ENCODE data around the gene ZFP36L2.

GRCh38 chr2:43201497-43201896 lies 24.9 kb downstream of the ZFP36L2 start:
- TF ChIP-seq CTCF (conservative IDR thresholded peaks at IDR 0.05 in 1 of 2, IDR thresholded peaks at IDR 0.05 in 1 of 2; ENCODE audit: extremely low read depth in 1 of 2, insufficient read depth in 1 of 2, low read depth in 1 of 2, low read length in 2 of 2) (no peak), EZH2 (IDR thresholded peaks at IDR 0.05; ENCODE audit: borderline replicate concordance, low read length) (no peak)
